ENCODE results near the gene RAB30.

DNA sequence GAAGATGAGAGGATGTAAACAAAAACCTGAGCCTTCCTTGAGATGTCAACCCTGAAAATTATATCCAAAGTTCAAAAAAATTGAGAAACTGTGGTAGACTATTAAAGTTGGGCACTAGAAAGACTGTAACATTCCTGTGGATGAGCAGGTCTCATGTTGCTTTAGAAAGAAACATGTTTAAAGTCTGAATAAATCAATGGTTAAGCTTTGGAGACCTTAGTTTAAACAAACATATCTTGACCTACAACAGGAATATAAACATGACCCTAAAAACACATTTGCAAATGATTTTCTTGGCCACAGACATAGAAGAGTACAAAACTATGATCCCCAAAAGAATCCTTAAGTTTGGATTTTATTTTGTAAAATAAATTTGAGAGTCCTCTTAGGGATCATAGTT lies 47.1 kb upstream of the RAB30 start:
- TF ChIP-seq, protein P1, sequence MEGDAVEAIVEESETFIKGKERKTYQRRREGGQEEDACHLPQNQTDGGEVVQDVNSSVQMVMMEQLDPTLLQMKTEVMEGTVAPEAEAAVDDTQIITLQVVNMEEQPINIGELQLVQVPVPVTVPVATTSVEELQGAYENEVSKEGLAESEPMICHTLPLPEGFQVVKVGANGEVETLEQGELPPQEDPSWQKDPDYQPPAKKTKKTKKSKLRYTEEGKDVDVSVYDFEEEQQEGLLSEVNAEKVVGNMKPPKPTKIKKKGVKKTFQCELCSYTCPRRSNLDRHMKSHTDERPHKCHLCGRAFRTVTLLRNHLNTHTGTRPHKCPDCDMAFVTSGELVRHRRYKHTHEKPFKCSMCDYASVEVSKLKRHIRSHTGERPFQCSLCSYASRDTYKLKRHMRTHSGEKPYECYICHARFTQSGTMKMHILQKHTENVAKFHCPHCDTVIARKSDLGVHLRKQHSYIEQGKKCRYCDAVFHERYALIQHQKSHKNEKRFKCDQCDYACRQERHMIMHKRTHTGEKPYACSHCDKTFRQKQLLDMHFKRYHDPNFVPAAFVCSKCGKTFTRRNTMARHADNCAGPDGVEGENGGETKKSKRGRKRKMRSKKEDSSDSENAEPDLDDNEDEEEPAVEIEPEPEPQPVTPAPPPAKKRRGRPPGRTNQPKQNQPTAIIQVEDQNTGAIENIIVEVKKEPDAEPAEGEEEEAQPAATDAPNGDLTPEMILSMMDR (IDR thresholded peaks at IDR 0.05 in 4 of 5, conservative IDR thresholded peaks at IDR 0.05 in 1 of 5): no peak
- TF ChIP-seq POLR2A (IDR thresholded peaks at IDR 0.05): no peak

Measured in gastrocnemius medialis (tissue), 4 donors.